H1 (cell line): ENCODE results near the gene TBC1D22A. TPM values are rescaled to one million over a fixed set of nuclear protein-coding genes. Genes with fewer than 3 reads are reported as not detected.

ENCODE experiments used
- BRCA1 ChIP-seq: IDR thresholded peaks from 2 replicates; pipeline ENCODE4 v1.6.1; 2012; ENCODE audit warnings: low read depth, low read length, improper control_type of control experiment
- CBX5 ChIP-seq: fragments of 300-800, 300-1000 bp; sonication (generic); IDR thresholded peaks from 2 replicates; pipeline ENCODE4 v1.7.1; 2016; ENCODE audit warnings: antibody characterized with exemption, low read length, low read depth
- CTBP2 ChIP-seq: IDR thresholded peaks from 2 replicates; pipeline ENCODE4 v1.7.0; 2011; ENCODE audit warnings: borderline replicate concordance, mild to moderate bottlenecking, moderate library complexity, mixed read lengths, low read length; ENCODE audit not compliant: insufficient read depth, insufficient read length
- GABPA ChIP-seq: IDR thresholded peaks from 2 replicates; pipeline ENCODE4 v1.6.1; 2011; ENCODE audit warnings: mild to moderate bottlenecking, low read length, moderate library complexity, borderline replicate concordance; ENCODE audit not compliant: insufficient read depth
- RNF2 ChIP-seq: fragments of 200-900, 300-1000 bp; sonication (generic); IDR thresholded peaks from 2 replicates; pipeline ENCODE4 v1.7.1; 2016; ENCODE audit warnings: borderline replicate concordance, low read depth, mild to moderate bottlenecking, antibody characterized with exemption, low read length; ENCODE audit not compliant: poor library complexity, severe bottlenecking; ENCODE audit errors: missing control alignments
- SUZ12 ChIP-seq: fragments of 200-600 bp; sonication (generic); IDR thresholded peaks from 2 replicates; pipeline ENCODE4 v1.6.1; 2012; ENCODE audit warnings: mild to moderate bottlenecking, inconsistent platforms, low read length, moderate library complexity, mixed read lengths
- YY1 ChIP-seq: IDR thresholded peaks from 2 replicates; pipeline ENCODE4 v1.6.1; 2011; ENCODE audit warnings: low read depth, mild to moderate bottlenecking, low read length
- polyA plus RNA-seq, 7 experiments: library from polyadenylated mRNA; depleted of rRNA in 3 of 7; stranded (reverse) in 5 of 7; unstranded in 2 of 7; fragments of >200 nt in 5 of 7; fragments of 200-250 nt in 2 of 7; gene quantifications; 1 replicate in 5 of 7; 2 replicates in 1 of 7; 4 replicates in 1 of 7; pipeline versions ENCODE4 v1.2.1 to v1.2.3, GENCODE V29; 2011 to 2013; ENCODE audit warnings: missing spikeins in 2 of 7, mixed read lengths in 2 of 7
- total RNA-seq: library from RNA; stranded (reverse); fragmentation: NEBNext Ultra II Directional; extraction: Animal tissue kit (Norgen Biotek cat#: 25700); gene quantifications from 2 replicates; pipeline ENCODE4 v1.2.1, GENCODE V29; 2021
- TF ChIP-seq, protein P1 (sequence below): fragments of 300-600 bp; sonication (generic); IDR thresholded peaks from 2 replicates; pipeline ENCODE4 v1.7.1; 2012; ENCODE audit warnings: low read length, moderate library complexity, mild to moderate bottlenecking, inconsistent platforms; ENCODE audit not compliant: insufficient replicate concordance
- TF ChIP-seq, protein P2 (sequence below): IDR thresholded peaks from 2 replicates; pipeline ENCODE4 v1.6.1; 2012; ENCODE audit warnings: low read length, inconsistent platforms

Gene TBC1D22A
- total and polyA plus RNA-seq, 2 of the 8 experiments (the other 6 are each of a cell fraction or from before 2014, with no cell fraction given) = 11.9 to 18.4 TPM

DNA sequence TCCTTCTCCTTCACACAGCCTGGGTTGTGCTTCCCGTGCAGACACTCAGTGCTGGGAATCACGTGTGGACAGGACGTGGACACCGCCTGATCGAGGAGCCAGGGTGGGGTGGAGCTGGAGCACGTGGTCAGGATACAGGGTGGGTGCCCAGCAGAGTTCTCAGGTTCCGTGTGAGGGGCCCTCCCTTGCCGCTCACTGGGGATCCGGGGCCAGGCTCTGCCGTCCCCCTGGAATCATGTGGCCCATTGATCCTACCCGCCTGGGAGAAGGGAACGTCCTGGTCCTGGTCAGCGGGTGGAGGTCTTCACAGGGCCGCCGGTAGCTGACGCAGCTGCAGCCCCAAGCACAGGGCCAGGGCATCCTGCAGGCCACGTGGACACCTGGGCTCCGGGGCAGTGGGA is 397.7 kb downstream of the TBC1D22A start (continued):
- TF ChIP-seq, protein P1, sequence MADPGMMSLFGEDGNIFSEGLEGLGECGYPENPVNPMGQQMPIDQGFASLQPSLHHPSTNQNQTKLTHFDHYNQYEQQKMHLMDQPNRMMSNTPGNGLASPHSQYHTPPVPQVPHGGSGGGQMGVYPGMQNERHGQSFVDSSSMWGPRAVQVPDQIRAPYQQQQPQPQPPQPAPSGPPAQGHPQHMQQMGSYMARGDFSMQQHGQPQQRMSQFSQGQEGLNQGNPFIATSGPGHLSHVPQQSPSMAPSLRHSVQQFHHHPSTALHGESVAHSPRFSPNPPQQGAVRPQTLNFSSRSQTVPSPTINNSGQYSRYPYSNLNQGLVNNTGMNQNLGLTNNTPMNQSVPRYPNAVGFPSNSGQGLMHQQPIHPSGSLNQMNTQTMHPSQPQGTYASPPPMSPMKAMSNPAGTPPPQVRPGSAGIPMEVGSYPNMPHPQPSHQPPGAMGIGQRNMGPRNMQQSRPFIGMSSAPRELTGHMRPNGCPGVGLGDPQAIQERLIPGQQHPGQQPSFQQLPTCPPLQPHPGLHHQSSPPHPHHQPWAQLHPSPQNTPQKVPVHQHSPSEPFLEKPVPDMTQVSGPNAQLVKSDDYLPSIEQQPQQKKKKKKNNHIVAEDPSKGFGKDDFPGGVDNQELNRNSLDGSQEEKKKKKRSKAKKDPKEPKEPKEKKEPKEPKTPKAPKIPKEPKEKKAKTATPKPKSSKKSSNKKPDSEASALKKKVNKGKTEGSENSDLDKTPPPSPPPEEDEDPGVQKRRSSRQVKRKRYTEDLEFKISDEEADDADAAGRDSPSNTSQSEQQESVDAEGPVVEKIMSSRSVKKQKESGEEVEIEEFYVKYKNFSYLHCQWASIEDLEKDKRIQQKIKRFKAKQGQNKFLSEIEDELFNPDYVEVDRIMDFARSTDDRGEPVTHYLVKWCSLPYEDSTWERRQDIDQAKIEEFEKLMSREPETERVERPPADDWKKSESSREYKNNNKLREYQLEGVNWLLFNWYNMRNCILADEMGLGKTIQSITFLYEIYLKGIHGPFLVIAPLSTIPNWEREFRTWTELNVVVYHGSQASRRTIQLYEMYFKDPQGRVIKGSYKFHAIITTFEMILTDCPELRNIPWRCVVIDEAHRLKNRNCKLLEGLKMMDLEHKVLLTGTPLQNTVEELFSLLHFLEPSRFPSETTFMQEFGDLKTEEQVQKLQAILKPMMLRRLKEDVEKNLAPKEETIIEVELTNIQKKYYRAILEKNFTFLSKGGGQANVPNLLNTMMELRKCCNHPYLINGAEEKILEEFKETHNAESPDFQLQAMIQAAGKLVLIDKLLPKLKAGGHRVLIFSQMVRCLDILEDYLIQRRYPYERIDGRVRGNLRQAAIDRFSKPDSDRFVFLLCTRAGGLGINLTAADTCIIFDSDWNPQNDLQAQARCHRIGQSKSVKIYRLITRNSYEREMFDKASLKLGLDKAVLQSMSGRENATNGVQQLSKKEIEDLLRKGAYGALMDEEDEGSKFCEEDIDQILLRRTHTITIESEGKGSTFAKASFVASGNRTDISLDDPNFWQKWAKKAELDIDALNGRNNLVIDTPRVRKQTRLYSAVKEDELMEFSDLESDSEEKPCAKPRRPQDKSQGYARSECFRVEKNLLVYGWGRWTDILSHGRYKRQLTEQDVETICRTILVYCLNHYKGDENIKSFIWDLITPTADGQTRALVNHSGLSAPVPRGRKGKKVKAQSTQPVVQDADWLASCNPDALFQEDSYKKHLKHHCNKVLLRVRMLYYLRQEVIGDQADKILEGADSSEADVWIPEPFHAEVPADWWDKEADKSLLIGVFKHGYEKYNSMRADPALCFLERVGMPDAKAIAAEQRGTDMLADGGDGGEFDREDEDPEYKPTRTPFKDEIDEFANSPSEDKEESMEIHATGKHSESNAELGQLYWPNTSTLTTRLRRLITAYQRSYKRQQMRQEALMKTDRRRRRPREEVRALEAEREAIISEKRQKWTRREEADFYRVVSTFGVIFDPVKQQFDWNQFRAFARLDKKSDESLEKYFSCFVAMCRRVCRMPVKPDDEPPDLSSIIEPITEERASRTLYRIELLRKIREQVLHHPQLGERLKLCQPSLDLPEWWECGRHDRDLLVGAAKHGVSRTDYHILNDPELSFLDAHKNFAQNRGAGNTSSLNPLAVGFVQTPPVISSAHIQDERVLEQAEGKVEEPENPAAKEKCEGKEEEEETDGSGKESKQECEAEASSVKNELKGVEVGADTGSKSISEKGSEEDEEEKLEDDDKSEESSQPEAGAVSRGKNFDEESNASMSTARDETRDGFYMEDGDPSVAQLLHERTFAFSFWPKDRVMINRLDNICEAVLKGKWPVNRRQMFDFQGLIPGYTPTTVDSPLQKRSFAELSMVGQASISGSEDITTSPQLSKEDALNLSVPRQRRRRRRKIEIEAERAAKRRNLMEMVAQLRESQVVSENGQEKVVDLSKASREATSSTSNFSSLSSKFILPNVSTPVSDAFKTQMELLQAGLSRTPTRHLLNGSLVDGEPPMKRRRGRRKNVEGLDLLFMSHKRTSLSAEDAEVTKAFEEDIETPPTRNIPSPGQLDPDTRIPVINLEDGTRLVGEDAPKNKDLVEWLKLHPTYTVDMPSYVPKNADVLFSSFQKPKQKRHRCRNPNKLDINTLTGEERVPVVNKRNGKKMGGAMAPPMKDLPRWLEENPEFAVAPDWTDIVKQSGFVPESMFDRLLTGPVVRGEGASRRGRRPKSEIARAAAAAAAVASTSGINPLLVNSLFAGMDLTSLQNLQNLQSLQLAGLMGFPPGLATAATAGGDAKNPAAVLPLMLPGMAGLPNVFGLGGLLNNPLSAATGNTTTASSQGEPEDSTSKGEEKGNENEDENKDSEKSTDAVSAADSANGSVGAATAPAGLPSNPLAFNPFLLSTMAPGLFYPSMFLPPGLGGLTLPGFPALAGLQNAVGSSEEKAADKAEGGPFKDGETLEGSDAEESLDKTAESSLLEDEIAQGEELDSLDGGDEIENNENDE = no peak
- no peak for TF ChIP-seq RNF2
- TF ChIP-seq, protein P2, sequence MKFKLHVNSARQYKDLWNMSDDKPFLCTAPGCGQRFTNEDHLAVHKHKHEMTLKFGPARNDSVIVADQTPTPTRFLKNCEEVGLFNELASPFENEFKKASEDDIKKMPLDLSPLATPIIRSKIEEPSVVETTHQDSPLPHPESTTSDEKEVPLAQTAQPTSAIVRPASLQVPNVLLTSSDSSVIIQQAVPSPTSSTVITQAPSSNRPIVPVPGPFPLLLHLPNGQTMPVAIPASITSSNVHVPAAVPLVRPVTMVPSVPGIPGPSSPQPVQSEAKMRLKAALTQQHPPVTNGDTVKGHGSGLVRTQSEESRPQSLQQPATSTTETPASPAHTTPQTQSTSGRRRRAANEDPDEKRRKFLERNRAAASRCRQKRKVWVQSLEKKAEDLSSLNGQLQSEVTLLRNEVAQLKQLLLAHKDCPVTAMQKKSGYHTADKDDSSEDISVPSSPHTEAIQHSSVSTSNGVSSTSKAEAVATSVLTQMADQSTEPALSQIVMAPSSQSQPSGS = no peak
- TF ChIP-seq SUZ12 = no peak
- TF ChIP-seq YY1 = no peak
- no peak for TF ChIP-seq GABPA
- TF ChIP-seq CTBP2 = no peak
- no peak for TF ChIP-seq BRCA1
- no peak for TF ChIP-seq CBX5
